NT2/D1 (cell line): Measurements from ENCODE around the gene CPD.

Experiments
- YY1 ChIP-seq: IDR thresholded peaks from 2 replicates; pipeline ENCODE4 v1.6.1; 2011; ENCODE audit not compliant: insufficient read length, insufficient read depth
- ZNF274 ChIP-seq: IDR thresholded peaks from 2 replicates; pipeline ENCODE4 v1.6.1; 2011; ENCODE audit warnings: mild to moderate bottlenecking, low read depth, low read length

DNA sequence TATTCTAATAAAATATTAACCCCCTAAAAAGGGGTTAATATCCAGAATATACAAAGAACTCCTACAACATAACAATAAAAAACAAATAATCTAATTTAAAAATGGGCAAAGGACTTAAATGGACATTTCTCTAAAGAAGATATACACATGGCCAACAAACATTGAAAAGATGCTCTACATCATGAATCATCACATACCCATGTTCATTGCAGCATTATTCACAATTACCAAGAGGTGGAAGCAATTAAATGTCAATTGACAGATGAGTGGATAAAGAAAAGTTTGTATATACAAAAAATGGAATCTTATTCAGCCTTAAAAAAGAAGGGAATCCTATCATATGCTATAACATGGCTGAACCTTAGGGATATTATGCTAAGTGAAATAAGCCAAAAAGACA, 36.8 kb downstream of the CPD start:
- TF ChIP-seq ZNF274 (no peak), YY1 (no peak)
